CD4-positive, CD25-positive, alpha-beta regulatory T cell (primary cell): ENCODE measurements around the gene SNCB. TPM values are rescaled to one million over a fixed set of nuclear protein-coding genes. Genes with fewer than 3 reads are reported as not detected.

Experiments
- ATAC-seq, 2 donors: fragments of 150-1000 bp; cut with Tn5 transposase; one replicate each; pipeline ENCODE4 v1.10.0; 2021; ENCODE audit warnings: low read depth in 2 of 2, moderate number of reproducible peaks in 2 of 2, moderate library complexity in 1 of 2
- DNase-seq, 3 donors: peaks; one replicate each; pipeline versions ENCODE4 v3.0.0 to v3.0.0-alpha.2; 2012 to 2022; ENCODE audit warnings: mixed read lengths in 1 of 3
- H3K27ac ChIP-seq: one replicate; pipeline ENCODE4 v1.7.0; 2013; ENCODE audit warnings: mild to moderate bottlenecking, low read length; ENCODE audit not compliant: insufficient read depth, poor library complexity, severe bottlenecking
- H3K27me3 ChIP-seq: one replicate; pipeline ENCODE4 v1.7.0; 2013; ENCODE audit warnings: low read length; ENCODE audit not compliant: control insufficient read depth, insufficient read depth
- H3K36me3 ChIP-seq: one replicate; pipeline ENCODE4 v1.7.0; 2013; ENCODE audit warnings: mild to moderate bottlenecking, low read length, moderate library complexity; ENCODE audit not compliant: control insufficient read depth, insufficient read depth
- H3K4me1 ChIP-seq: 2 replicates; pipeline ENCODE4 v1.7.0; 2013; ENCODE audit warnings: mild to moderate bottlenecking, low read length; ENCODE audit not compliant: insufficient read depth, control insufficient read depth, poor library complexity, severe bottlenecking
- H3K4me3 ChIP-seq: one replicate; pipeline ENCODE4 v1.7.0; 2013; ENCODE audit warnings: low read depth, mild to moderate bottlenecking, low read length, moderate library complexity
- H3K9me3 ChIP-seq, 2 experiments: 1 replicate in 1 of 2; 2 replicates in 1 of 2; pipeline ENCODE4 v1.7.0; 2013; ENCODE audit warnings: low read length in 2 of 2, mild to moderate bottlenecking in 1 of 2, moderate library complexity in 1 of 2; ENCODE audit not compliant: control insufficient read depth in 2 of 2
- H3K27ac Mint-ChIP-seq, 3 donors: one replicate each; pipeline ENCODE4 v1.8.0; 2020 to 2022; ENCODE audit warnings: mild to moderate bottlenecking in 3 of 3, mixed read lengths in 3 of 3, moderate library complexity in 2 of 3
- H3K27me3 Mint-ChIP-seq: one replicate; pipeline ENCODE4 v1.8.0; 2022; ENCODE audit warnings: mild to moderate bottlenecking, mixed read lengths
- H3K36me3 Mint-ChIP-seq: one replicate; pipeline ENCODE4 v1.8.0; 2020; ENCODE audit warnings: mixed read lengths
- H3K4me1 Mint-ChIP-seq, 4 donors: one replicate each; pipeline ENCODE4 v1.8.0; 2020 to 2022; ENCODE audit warnings: mixed read lengths in 4 of 4, mild to moderate bottlenecking in 1 of 4
- H3K4me3 Mint-ChIP-seq, 4 donors: one replicate each; pipeline ENCODE4 v1.8.0; 2020 to 2022; ENCODE audit warnings: mild to moderate bottlenecking in 4 of 4, mixed read lengths in 4 of 4, moderate library complexity in 3 of 4
- H3K9me3 Mint-ChIP-seq, 7 donors: one replicate each; pipeline ENCODE4 v1.8.0; 2020 to 2022; ENCODE audit warnings: mixed read lengths in 7 of 7, mild to moderate bottlenecking in 3 of 7, moderate library complexity in 2 of 7
- polyA plus RNA-seq, 4 donors: library from polyadenylated mRNA; unstranded; fragments of 300-500 nt; fragmentation: Illumina TruSeq; gene quantifications; one replicate each; pipeline ENCODE4 v1.2.3, GENCODE V29; 2021
- total RNA-seq: library from RNA; stranded (reverse); gene quantifications from one replicate; pipeline ENCODE4 v1.2.3, GENCODE V29; 2022

The SNCB gene
- total and polyA plus RNA-seq, 5 donors from 2014 or later = not detected

GRCh38 chr5:176674799-176675198 is 44.5 kb upstream of the SNCB start:
- Mint-ChIP-seq H3K27me3 (peaks cover 47% of the 10 kb centered on the region), H3K27ac (no peak overlapping the region), H3K4me1 (no peaks in the 10 kb centered on the region), H3K4me3 (no peak overlapping the region), H3K9me3 (peaks cover 0 to 1% (median 0%) of the 10 kb centered on the region in 7 donors), H3K36me3 (no peaks in the 10 kb centered on the region)
- DNase-seq (no peak), ATAC-seq (no peak)
- Histone ChIP-seq H3K36me3 (no peaks in the 10 kb centered on the region), H3K4me3 (no peak overlapping the region), H3K4me1 (no peaks in the 10 kb centered on the region), H3K27ac (no peak overlapping the region), H3K27me3 (peaks cover 9% of the 10 kb centered on the region), H3K9me3 (no peaks in the 10 kb centered on the region)

GRCh38 chr5:176673651-176674583 is 43.6 kb upstream of the SNCB start:
- no peak overlapping the region for H3K4me3 Mint-ChIP-seq
- DNase-seq (no peak), ATAC-seq (no peak)
- Histone ChIP-seq H3K27ac (no peak overlapping the region), H3K36me3 (no peaks in the 10 kb centered on the region), H3K9me3 (no peaks in the 10 kb centered on the region), H3K4me3 (no peak overlapping the region), H3K27me3 (peaks cover 5% of the 10 kb centered on the region), H3K4me1 (no peaks in the 10 kb centered on the region)
- peaks cover 0 to 1% (median 0%) of the 10 kb centered on the region in 7 donors for H3K9me3 Mint-ChIP-seq
- no peaks in the 10 kb centered on the region for H3K36me3 Mint-ChIP-seq
- H3K4me1 Mint-ChIP-seq = no peaks in the 10 kb centered on the region
- H3K27ac Mint-ChIP-seq = no peak overlapping the region
- peaks cover 44% of the 10 kb centered on the region for H3K27me3 Mint-ChIP-seq

GRCh38 chr5:176671890-176672747 is 41.8 kb upstream of the SNCB start:
- no peaks in the 10 kb centered on the region for H3K27me3 ChIP-seq
- H3K9me3 Mint-ChIP-seq = peaks cover 0 to 1% (median 0%) of the 10 kb centered on the region in 7 donors
- ATAC-seq (no peak), DNase-seq (no peak)
- H3K4me1 Mint-ChIP-seq = no peaks in the 10 kb centered on the region
- no peaks in the 10 kb centered on the region for H3K36me3 ChIP-seq
- H3K36me3 Mint-ChIP-seq = no peaks in the 10 kb centered on the region
- no peak overlapping the region for H3K4me3 ChIP-seq
- H3K9me3 ChIP-seq = no peaks in the 10 kb centered on the region
- H3K27ac ChIP-seq = no peak overlapping the region
- peaks cover 42% of the 10 kb centered on the region for H3K27me3 Mint-ChIP-seq
- H3K4me1 ChIP-seq = no peaks in the 10 kb centered on the region
- H3K4me3 Mint-ChIP-seq = no peak overlapping the region
- H3K27ac Mint-ChIP-seq = no peak overlapping the region

GRCh38 chr5:176671399-176671798 is 41.1 kb upstream of the SNCB start:
- ATAC-seq (no peak), DNase-seq (no peak)
- H3K4me1 Mint-ChIP-seq = no peaks in the 10 kb centered on the region
- no peak overlapping the region for H3K27ac Mint-ChIP-seq
- Histone ChIP-seq H3K4me1 (no peaks in the 10 kb centered on the region), H3K27me3 (no peaks in the 10 kb centered on the region), H3K4me3 (no peak overlapping the region), H3K9me3 (no peaks in the 10 kb centered on the region), H3K27ac (no peak overlapping the region), H3K36me3 (no peaks in the 10 kb centered on the region)
- no peak overlapping the region for H3K4me3 Mint-ChIP-seq
- H3K9me3 Mint-ChIP-seq = peaks cover 0 to 1% (median 0%) of the 10 kb centered on the region in 7 donors
- H3K27me3 Mint-ChIP-seq = peaks cover 36% of the 10 kb centered on the region
- no peaks in the 10 kb centered on the region for H3K36me3 Mint-ChIP-seq

- no peak overlapping the region for H3K4me3 Mint-ChIP-seq
- Histone ChIP-seq H3K9me3 (no peaks in the 10 kb centered on the region), H3K27ac (no peak overlapping the region), H3K4me1 (no peaks in the 10 kb centered on the region), H3K4me3 (no peak overlapping the region), H3K36me3 (no peaks in the 10 kb centered on the region), H3K27me3 (peaks cover under 1% of the 10 kb centered on the region)
- no peaks in the 10 kb centered on the region for H3K36me3 Mint-ChIP-seq
- H3K4me1 Mint-ChIP-seq = no peaks in the 10 kb centered on the region
- ATAC-seq = no peak
- no peak overlapping the region for H3K27ac Mint-ChIP-seq
- peaks cover 0 to 1% (median 0%) of the 10 kb centered on the region in 7 donors for H3K9me3 Mint-ChIP-seq
- peaks cover 32% of the 10 kb centered on the region for H3K27me3 Mint-ChIP-seq
- no peak for DNase-seq
These were observed 40.1 kb upstream of the SNCB start for GRCh38 chr5:176670449-176670848.

- no peaks in the 10 kb centered on the region for H3K4me1 Mint-ChIP-seq
- H3K27ac ChIP-seq = no peak overlapping the region
- no peaks in the 10 kb centered on the region for H3K9me3 ChIP-seq
- H3K36me3 ChIP-seq = no peaks in the 10 kb centered on the region
- no peak overlapping the region for H3K4me3 ChIP-seq
- DNase-seq (no peak), ATAC-seq (no peak)
- no peaks in the 10 kb centered on the region for H3K36me3 Mint-ChIP-seq
- peaks cover 3% of the 10 kb centered on the region for H3K27me3 ChIP-seq
- H3K4me1 ChIP-seq = no peaks in the 10 kb centered on the region
- H3K27ac Mint-ChIP-seq = no peak overlapping the region
- peaks cover 0 to 1% (median 0%) of the 10 kb centered on the region in 7 donors for H3K9me3 Mint-ChIP-seq
- no peak overlapping the region for H3K4me3 Mint-ChIP-seq
- peaks cover 31% of the 10 kb centered on the region for H3K27me3 Mint-ChIP-seq
These were observed 37.3 kb upstream of the SNCB start for GRCh38 chr5:176667637-176668036.

GRCh38 chr5:176665517-176665916 is 35.2 kb upstream of the SNCB start:
- DNase-seq = no peak
- Mint-ChIP-seq H3K27me3 (peaks cover 24% of the 10 kb centered on the region), H3K4me3 (no peak overlapping the region), H3K4me1 (peaks cover 0 to 12% (median 5%) of the 10 kb centered on the region in 4 donors), H3K9me3 (no peaks in the 10 kb centered on the region), H3K27ac (peak overlapping the region in 1 of 3 donors; percentile 39), H3K36me3 (no peaks in the 10 kb centered on the region)
- H3K36me3 ChIP-seq = no peaks in the 10 kb centered on the region
- peaks cover 7% of the 10 kb centered on the region for H3K4me1 ChIP-seq
- no peak for ATAC-seq
- peaks cover 3% of the 10 kb centered on the region for H3K27me3 ChIP-seq
- H3K9me3 ChIP-seq = no peaks in the 10 kb centered on the region
- H3K4me3 ChIP-seq = no peak overlapping the region
- H3K27ac ChIP-seq = no peak overlapping the region
